H1 (cell line): ENCODE measurements around the gene EEF1AKMT3. TPM values are rescaled to one million over a fixed set of nuclear protein-coding genes. Genes with fewer than 3 reads are reported as not detected.
"Not testable (repeated sequence)": the region's sequence is repeated elsewhere in the genome, so short reads cannot be mapped to it uniquely, and the experiment has no call there.

Experiments
- CTCF ChIA-PET: fragments of 300-600 bp; sonication (Branson Sonifier 250); formaldehyde crosslinking; loops from one replicate; lab custom pipeline; 2021; ENCODE audit not compliant: partially characterized antibody; lab: Charles Lee
- POLR2A ChIA-PET: fragments of 300-600 bp; sonication (Branson Sonifier 250); formaldehyde crosslinking; loops from one replicate; lab custom pipeline; 2021; ENCODE audit warnings: inconsistent platforms; ENCODE audit not compliant: partially characterized antibody; lab: Charles Lee
- DNase-seq, 2 experiments: peaks; one replicate each; pipeline versions ENCODE4 v3.0.0 to v3.0.0-alpha.2; 2010 to 2022; ENCODE audit warnings: low spot score in 2 of 2, low read depth in 1 of 2, mixed read lengths in 1 of 2
- FAIRE-seq: peaks from 2 replicates; lab custom pipeline; 2011; peaks lifted over from hg19 to GRCh38; lab: Jason Lieb, UNC
- H2AFZ ChIP-seq: 2 replicates; pipeline ENCODE4 v1.8.1; 2012; ENCODE audit warnings: low read length, inconsistent platforms
- H2AK5ac ChIP-seq: 2 replicates; pipeline ENCODE4 v1.6.1; 2013; ENCODE audit warnings: low read depth, low read length
- H2BK120ac ChIP-seq: replicated peaks from 2 replicates; pipeline ENCODE3; 2013; ENCODE audit warnings: low read depth, low read length, inconsistent platforms
- H2BK12ac ChIP-seq: 2 replicates; pipeline ENCODE4 v1.6.1; 2013; ENCODE audit warnings: low read depth, low read length
- H2BK15ac ChIP-seq: 2 replicates; pipeline ENCODE4 v1.6.1; 2013; ENCODE audit warnings: low read length
- H2BK20ac ChIP-seq: 2 replicates; pipeline ENCODE4 v1.6.1; 2013; ENCODE audit warnings: low read length
- H2BK5ac ChIP-seq: 2 replicates; pipeline ENCODE4 v1.6.1; 2013; ENCODE audit warnings: low read depth, low read length
- H3K14ac ChIP-seq: 2 replicates; pipeline ENCODE4 v1.6.1; 2013; ENCODE audit warnings: inconsistent platforms; ENCODE audit not compliant: insufficient read length
- H3K18ac ChIP-seq: 2 replicates; pipeline ENCODE4 v1.6.1; 2013; ENCODE audit warnings: low read length; ENCODE audit errors: extremely low read depth
- H3K23ac ChIP-seq: 2 replicates; pipeline ENCODE4 v1.6.1; 2013; ENCODE audit warnings: inconsistent platforms; ENCODE audit not compliant: insufficient read length
- H3K23me2 ChIP-seq: 2 replicates; pipeline ENCODE4 v1.6.1; 2013; ENCODE audit warnings: low read depth, low read length
- H3K27ac ChIP-seq: 2 replicates; pipeline ENCODE4 v1.6.1; 2011; ENCODE audit warnings: low read depth, low read length, inconsistent platforms
- H3K27me3 ChIP-seq, 4 experiments: replicated peaks in 1 of 4; 1 replicate in 1 of 4; 2 replicates in 3 of 4; pipeline versions ENCODE4 v1.6.1 to v1.8.1; 2011 to 2013; ENCODE audit warnings: low read length in 3 of 4, mild to moderate bottlenecking in 3 of 4, inconsistent platforms in 2 of 4, mixed read lengths in 2 of 4, moderate library complexity in 1 of 4; ENCODE audit not compliant: control insufficient read depth in 3 of 4, insufficient read depth in 3 of 4; ENCODE audit errors: extremely low read depth in 1 of 4
- H3K36me3 ChIP-seq, 4 experiments: 2 replicates each; pipeline versions ENCODE4 v1.6.1 to v1.8.1; 2011 to 2013; ENCODE audit warnings: mild to moderate bottlenecking in 4 of 4, low read length in 3 of 4, moderate library complexity in 2 of 4, control low read depth in 1 of 4, inconsistent platforms in 1 of 4; ENCODE audit not compliant: insufficient read depth in 4 of 4, control insufficient read depth in 2 of 4
- H3K4ac ChIP-seq: replicated peaks from 2 replicates; pipeline ENCODE3; 2013; ENCODE audit warnings: low read length, low read depth, mixed read lengths, inconsistent platforms; ENCODE audit not compliant: insufficient read length
- H3K4me1 ChIP-seq, 4 experiments: replicated peaks in 1 of 4; 1 replicate in 1 of 4; 2 replicates in 3 of 4; pipeline versions ENCODE4 v1.6.1 to v1.8.1; 2011 to 2013; ENCODE audit warnings: low read length in 3 of 4, inconsistent platforms in 2 of 4, mixed read lengths in 1 of 4; ENCODE audit not compliant: insufficient read depth in 4 of 4, control insufficient read depth in 3 of 4
- H3K4me2 ChIP-seq, 2 experiments: 2 replicates each; pipeline versions ENCODE4 v1.6.1 to v1.8.1; 2011 to 2013; ENCODE audit warnings: low read depth in 2 of 2, low read length in 2 of 2, control low read depth in 1 of 2, inconsistent platforms in 1 of 2, mild to moderate bottlenecking in 1 of 2; ENCODE audit not compliant: insufficient read depth in 1 of 2
- H3K4me3 ChIP-seq, 4 experiments: fragments of 200-600, 300-600 bp in 1 of 4; sonication (generic), shearing (Covaris generic), sonication (Bioruptor Twin) in 1 of 4; 2 replicates each; pipeline versions ENCODE4 v1.5.1 to v1.8.1; 2011 to 2016; ENCODE audit warnings: low read length in 4 of 4, low read depth in 3 of 4, control low read depth in 2 of 4, inconsistent platforms in 2 of 4, mild to moderate bottlenecking in 2 of 4, mixed read lengths in 1 of 4, moderate library complexity in 1 of 4; ENCODE audit not compliant: insufficient read depth in 2 of 4; ENCODE audit errors: extremely low read depth in 1 of 4
- H3K56ac ChIP-seq: replicated peaks from 2 replicates; pipeline ENCODE3; 2013; ENCODE audit warnings: low read depth, mild to moderate bottlenecking, mixed read lengths, low read length, inconsistent platforms; ENCODE audit not compliant: insufficient read length
- H3K79me1 ChIP-seq: 2 replicates; pipeline ENCODE4 v1.6.1; 2013; ENCODE audit warnings: low read depth, low read length, control low read depth
- H3K79me2 ChIP-seq, 2 experiments: 2 replicates each; pipeline versions ENCODE4 v1.6.1 to v1.8.1; 2012 to 2013; ENCODE audit warnings: low read length in 2 of 2, mild to moderate bottlenecking in 2 of 2, inconsistent platforms in 1 of 2; ENCODE audit not compliant: insufficient read depth in 2 of 2, control insufficient read depth in 1 of 2
- H3K9ac ChIP-seq, 4 experiments: replicated peaks in 1 of 4; 1 replicate in 1 of 4; 2 replicates in 3 of 4; pipeline versions ENCODE4 v1.6.1 to v1.8.1; 2011 to 2013; ENCODE audit warnings: low read depth in 3 of 4, low read length in 3 of 4, control low read depth in 2 of 4, mild to moderate bottlenecking in 2 of 4, moderate library complexity in 2 of 4, inconsistent platforms in 1 of 4; ENCODE audit errors: extremely low read depth in 1 of 4
- H3K9me3 ChIP-seq, 2 experiments: 2 replicates each; pipeline versions ENCODE4 v1.6.1 to v1.8.1; 2012 to 2013; ENCODE audit warnings: mild to moderate bottlenecking in 2 of 2, moderate library complexity in 2 of 2, control low read depth in 1 of 2, inconsistent platforms in 1 of 2, low read depth in 1 of 2, low read length in 1 of 2, mixed read lengths in 1 of 2; ENCODE audit not compliant: insufficient read depth in 2 of 2
- H4K20me1 ChIP-seq, 2 experiments: replicated peaks in 1 of 2; 2 replicates each; pipeline versions ENCODE3 to v1.8.1; 2011 to 2013; ENCODE audit warnings: inconsistent platforms in 2 of 2, low read length in 2 of 2, mild to moderate bottlenecking in 1 of 2; ENCODE audit not compliant: insufficient read depth in 2 of 2, control insufficient read depth in 1 of 2
- H4K5ac ChIP-seq: 2 replicates; pipeline ENCODE4 v1.6.1; 2013; ENCODE audit warnings: low read length, low read depth, mixed read lengths, inconsistent platforms; ENCODE audit not compliant: insufficient read length
- H4K8ac ChIP-seq: 2 replicates; pipeline ENCODE4 v1.8.0; 2013; ENCODE audit warnings: mild to moderate bottlenecking, moderate library complexity, low read length, inconsistent platforms; ENCODE audit not compliant: insufficient read depth; ENCODE audit errors: extremely low read depth
- H4K91ac ChIP-seq: replicated peaks from 2 replicates; pipeline ENCODE3; 2013; ENCODE audit warnings: low read length, mixed read lengths, inconsistent platforms; ENCODE audit not compliant: insufficient read length
- WGBS, 2 experiments: shearing (Covaris generic) in 1 of 2; methylation state at CpG; one replicate each; pipeline versions ENCODE4 v1.1.6 to v1.1.7; 2013 to 2015; ENCODE audit warnings: low lambda C conversion rate in 2 of 2, mixed read lengths in 2 of 2, inconsistent platforms in 1 of 2, low coverage in 1 of 2, missing lambda C conversion rate in 1 of 2; ENCODE audit not compliant: insufficient replicate concordance in 2 of 2, insufficient coverage in 1 of 2, insufficient read length in 1 of 2; ENCODE audit errors: extremely low coverage in 1 of 2, missing lambda C conversion rate in 1 of 2; 5-methylcytosine and 5-hydroxymethylcytosine counted together
- polyA plus RNA-seq, 7 experiments: library from polyadenylated mRNA; depleted of rRNA in 3 of 7; stranded (reverse) in 5 of 7; unstranded in 2 of 7; fragments of >200 nt in 5 of 7; fragments of 200-250 nt in 2 of 7; gene quantifications; 1 replicate in 5 of 7; 2 replicates in 1 of 7; 4 replicates in 1 of 7; pipeline versions ENCODE4 v1.2.1 to v1.2.3, GENCODE V29; 2011 to 2013; ENCODE audit warnings: missing spikeins in 2 of 7, mixed read lengths in 2 of 7
- total RNA-seq: library from RNA; stranded (reverse); fragmentation: NEBNext Ultra II Directional; extraction: Animal tissue kit (Norgen Biotek cat#: 25700); gene quantifications from 2 replicates; pipeline ENCODE4 v1.2.1, GENCODE V29; 2021

Gene EEF1AKMT3
- total and polyA plus RNA-seq, 2 of the 8 experiments (the other 6 are each of a cell fraction or from before 2014, with no cell fraction given), result 3.1 to 4.4 TPM

DNA sequence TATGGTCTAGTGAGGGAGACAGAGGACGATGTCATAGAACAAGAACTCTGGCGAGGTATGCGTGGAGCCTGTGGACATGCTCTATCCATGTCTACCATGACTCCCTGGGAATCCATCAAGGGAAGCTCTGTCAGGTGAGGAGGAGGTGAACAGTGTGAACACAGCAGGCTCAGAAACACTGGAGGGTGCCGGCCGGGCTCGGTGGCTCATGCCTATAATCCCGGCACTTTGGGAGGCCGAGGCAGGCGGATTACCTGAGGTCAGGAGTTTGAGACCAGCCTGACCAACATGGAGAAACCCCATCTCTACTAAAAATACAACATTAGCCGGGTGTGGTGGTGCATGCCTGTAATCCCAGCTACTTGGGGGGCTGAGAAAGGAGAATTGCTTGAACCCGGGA is 2.2 kb downstream of the EEF1AKMT3 start:
- not testable (repeated sequence) for H3K4me2 ChIP-seq, H3K79me2 ChIP-seq, H4K20me1 ChIP-seq, H2BK120ac ChIP-seq, H2AK5ac ChIP-seq, H4K8ac ChIP-seq, H3K23ac ChIP-seq, H3K9me3 ChIP-seq, FAIRE-seq, H2BK20ac ChIP-seq, H2AFZ ChIP-seq, H3K4ac ChIP-seq, H3K9ac ChIP-seq, H3K18ac ChIP-seq, DNase-seq, H4K91ac ChIP-seq, H2BK15ac ChIP-seq, H3K27ac ChIP-seq, H3K4me1 ChIP-seq, H3K36me3 ChIP-seq, H4K5ac ChIP-seq, H3K14ac ChIP-seq, H3K4me3 ChIP-seq, H3K27me3 ChIP-seq, H2BK12ac ChIP-seq, H2BK5ac ChIP-seq, H3K79me1 ChIP-seq, H3K56ac ChIP-seq
- 91% methylated on average over 11 of the region's 11 CpGs; no CpG with 5 or more reads in 1 of the 2 experiments for WGBS, 2 experiments
- peaks cover 12% of the 10 kb centered on the region; the same call in 1 of the 2 replicates for H3K23me2 ChIP-seq
- ChIA-PET POLR2A (interaction anchor here (0.9 to 1.8 kb wide), 2 partner anchors 18 to 25 kb away, joined by 4 read pairs; no protein-coding TSS in a partner anchor), CTCF (interaction anchor here (0.6 to 4.5 kb wide), 7 partner anchors 8 to 70 kb away, joined by 3 to 28 read pairs (median 4); no protein-coding TSS in a partner anchor)
